Measurements from ENCODE around the gene EPHA3. TPM values are rescaled to one million over a fixed set of nuclear protein-coding genes. Genes with fewer than 3 reads are reported as not detected.

The EPHA3 gene
- total and polyA plus RNA-seq, 4 donors = 0.44 to 2.7 (median 1.2) TPM

DNA sequence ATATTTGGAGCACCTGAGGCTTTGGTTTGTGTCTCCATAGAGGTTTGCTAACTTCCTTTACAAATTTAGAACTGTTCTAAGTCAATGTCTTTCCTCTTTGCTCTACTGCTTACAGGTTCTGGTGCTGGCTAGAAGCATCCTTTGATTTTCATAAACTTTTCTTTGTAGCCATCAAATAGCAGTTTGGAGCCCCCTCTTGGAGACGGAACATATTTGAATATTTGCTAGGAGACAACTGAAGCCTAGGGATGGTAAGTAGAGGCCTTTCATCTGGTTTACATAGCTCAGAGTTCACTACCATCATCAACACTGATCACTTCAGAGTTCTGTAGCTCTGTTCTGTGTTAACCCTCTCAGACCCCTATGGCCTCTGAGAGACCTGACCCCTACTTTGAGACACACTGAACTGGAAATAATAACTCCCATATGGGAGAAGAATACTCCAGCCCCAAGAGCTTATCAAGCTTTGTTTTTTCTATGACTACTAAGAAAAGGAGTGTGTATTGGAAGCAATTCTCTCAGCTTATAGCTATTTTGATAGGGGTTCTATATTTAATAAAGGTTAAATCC, 420.4 kb downstream of the EPHA3 start:
- DNase-seq (ENCODE audit: low spot score) = no peak
- no peaks in the 10 kb centered on the region for H3K9me3 ChIP-seq (ENCODE audit: control insufficient read depth in 4 of 4, low read length in 3 of 4)
- WGBS = 48% methylated on average over 1 of the region's 1 CpG

More for the DNA sequence above, 420.4 kb downstream of the EPHA3 start:
- Histone ChIP-seq H3K9ac (ENCODE audit: low read depth in 1 of 2, low read length in 2 of 2) (no peak overlapping the region), H3K36me3 (ENCODE audit: control insufficient read depth in 4 of 4, insufficient read depth in 3 of 4, low read depth in 1 of 4, low read length in 3 of 4) (no peaks in the 10 kb centered on the region), H3K27ac (ENCODE audit: low read depth in 1 of 2, low read length in 2 of 2) (no peak overlapping the region), H3K4me3 (ENCODE audit: low read depth in 1 of 3, low read length in 3 of 3) (no peak overlapping the region), H3K4me1 (ENCODE audit: control insufficient read depth in 4 of 4, insufficient read depth in 4 of 4, low read length in 3 of 4) (no peaks in the 10 kb centered on the region), H3K27me3 (ENCODE audit: control insufficient read depth in 4 of 4, insufficient read depth in 4 of 4, low read length in 3 of 4) (no peaks in the 10 kb centered on the region)
- TF ChIP-seq HNF4G (IDR thresholded peaks at IDR 0.05) (no peak), CTCF (IDR thresholded peaks at IDR 0.05; ENCODE audit: low read depth, low read length, missing input control) (no peak), FOXA1 (IDR thresholded peaks at IDR 0.05) (no peak), FOXA2 (IDR thresholded peaks at IDR 0.05) (no peak), EGR1 (IDR thresholded peaks at IDR 0.05; ENCODE audit: low read depth in 2 of 2) (no peak), JUND (IDR thresholded peaks at IDR 0.05) (no peak), RXRA (IDR thresholded peaks at IDR 0.05) (no peak), ZBTB33 (IDR thresholded peaks at IDR 0.05) (no peak), HNF4A (conservative IDR thresholded peaks at IDR 0.05) (no peak)

All from liver (tissue), 9 donors.